ENCODE results near the gene TBCD.

- no peak for TF ChIP-seq CTCF (IDR thresholded peaks at IDR 0.05; ENCODE audit: low read depth, low read length)
- no peak for TF ChIP-seq EZH2phosphoT487 (IDR thresholded peaks at IDR 0.05; ENCODE audit: low read depth)
Measured at GRCh38 chr17:82865274-82865673, 113.4 kb downstream of the TBCD start.

Measured in OCI-LY3 (cell line).